Measurements from ENCODE around the gene SLC16A8.
A peak's percentile ranks its signal among the peaks of the same experiment; 100 is the strongest.
"Not testable (repeated sequence)": the region's sequence is repeated elsewhere in the genome, so short reads cannot be mapped to it uniquely, and the experiment has no call there.

The SLC16A8 gene

DNA sequence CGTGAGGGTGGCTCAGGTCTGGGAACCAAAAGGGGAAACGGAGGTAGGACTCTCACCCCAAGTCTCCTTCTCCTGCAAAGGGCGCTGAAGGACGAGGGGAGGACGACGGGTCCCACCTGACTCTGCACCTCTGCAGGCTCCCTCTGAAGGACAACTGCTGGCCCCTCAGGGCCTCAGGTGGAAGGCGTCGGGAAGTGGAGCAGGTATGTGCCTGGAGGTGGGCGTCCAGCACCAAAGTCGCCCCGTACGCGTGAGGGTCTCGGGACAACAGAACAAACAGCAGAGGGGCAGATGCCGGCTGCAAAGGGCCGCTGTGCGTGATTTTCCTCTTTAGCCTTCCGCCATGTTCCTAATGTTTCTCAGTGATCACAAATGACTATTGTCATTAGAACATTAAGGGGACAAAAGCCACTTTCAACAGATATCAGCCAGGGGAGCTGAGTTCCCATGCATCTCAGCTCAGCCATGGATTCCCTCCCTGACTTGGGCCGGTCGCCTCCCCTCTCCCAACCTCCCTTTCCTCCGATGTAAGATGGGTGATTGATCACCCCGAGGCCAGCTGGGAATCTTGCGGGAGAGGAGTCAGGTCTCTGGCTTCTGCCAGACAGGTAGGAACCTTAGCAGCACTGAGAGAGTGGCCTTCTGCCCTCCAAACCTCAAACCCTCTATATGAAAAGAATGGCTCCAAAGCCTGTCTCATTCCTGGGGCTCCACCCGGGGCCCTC is 836 bp downstream of the SLC16A8 start:
- 85% methylated on average over 24 of the region's 24 CpGs for WGBS
- Histone ChIP-seq H3K9me3 (ENCODE audit: insufficient read depth, low read depth, low read length) (no peaks in the 10 kb centered on the region), H3K27me3 (ENCODE audit: insufficient read depth, low read length) (peaks cover 28% of the 10 kb centered on the region), H3K4me3 (ENCODE audit: low read length) (no peak overlapping the region), H3K4me1 (ENCODE audit: insufficient read depth, low read length) (peaks cover 19% of the 10 kb centered on the region), H3K27ac (ENCODE audit: low read depth, low read length) (no peak overlapping the region), H3K36me3 (ENCODE audit: insufficient read depth, low read length) (no peaks in the 10 kb centered on the region), H3K9ac (ENCODE audit: low read depth, low read length) (no peak overlapping the region)

- Histone ChIP-seq H3K27me3 (ENCODE audit: insufficient read depth, low read length) (peaks cover 28% of the 10 kb centered on the region), H3K27ac (ENCODE audit: low read depth, low read length) (no peak overlapping the region), H3K4me1 (ENCODE audit: insufficient read depth, low read length) (peaks cover 19% of the 10 kb centered on the region), H3K9me3 (ENCODE audit: insufficient read depth, low read depth, low read length) (no peaks in the 10 kb centered on the region), H3K36me3 (ENCODE audit: insufficient read depth, low read length) (no peaks in the 10 kb centered on the region), H3K4me3 (ENCODE audit: low read length) (peak overlapping the region; percentile 41), H3K9ac (ENCODE audit: low read depth, low read length) (peak overlapping the region; percentile 12; the same call in 1 of the 2 replicates)
- WGBS, result 71% methylated on average over 51 of the region's 52 CpGs
Observed at GRCh38 chr22:38081941-38082828, 1.8 kb downstream of the SLC16A8 start.

DNA sequence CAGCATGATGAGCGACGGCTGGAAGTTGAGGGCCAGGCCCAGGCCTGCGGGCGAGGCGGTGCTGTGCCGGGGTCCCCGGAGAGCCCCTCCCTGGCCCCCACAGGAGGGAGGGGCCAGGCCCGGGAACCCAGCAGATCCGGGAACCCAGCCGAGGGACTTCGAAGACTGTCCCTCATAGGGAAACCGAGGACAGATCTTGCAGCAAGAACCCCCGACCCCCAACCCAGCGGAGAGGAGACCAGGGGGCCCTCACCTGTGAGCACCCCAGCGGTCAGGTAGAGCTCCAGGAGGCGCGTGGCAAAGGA is 2.4 kb downstream of the SLC16A8 start:
- Histone ChIP-seq H3K9ac (ENCODE audit: low read depth, low read length) (peak overlapping the region; percentile 12; the same call in 1 of the 2 replicates), H3K9me3 (ENCODE audit: insufficient read depth, low read depth, low read length) (no peaks in the 10 kb centered on the region), H3K4me1 (ENCODE audit: insufficient read depth, low read length) (peaks cover 19% of the 10 kb centered on the region), H3K27me3 (ENCODE audit: insufficient read depth, low read length) (peaks cover 28% of the 10 kb centered on the region), H3K36me3 (ENCODE audit: insufficient read depth, low read length) (no peaks in the 10 kb centered on the region), H3K27ac (ENCODE audit: low read depth, low read length) (no peak overlapping the region), H3K4me3 (ENCODE audit: low read length) (peak overlapping the region; percentile 41)
- WGBS, result 39% methylated on average over 17 of the region's 17 CpGs

- 24% methylated on average over 110 of the region's 110 CpGs for WGBS
- H3K4me1 ChIP-seq (ENCODE audit: insufficient read depth, low read length), result peaks cover 19% of the 10 kb centered on the region
- no peaks in the 10 kb centered on the region for H3K36me3 ChIP-seq (ENCODE audit: insufficient read depth, low read length)
- H3K9ac ChIP-seq (ENCODE audit: low read depth, low read length), result peak overlapping the region; percentile 12; the same call in 1 of the 2 replicates
- no peaks in the 10 kb centered on the region for H3K9me3 ChIP-seq (ENCODE audit: insufficient read depth, low read depth, low read length)
- H3K27me3 ChIP-seq (ENCODE audit: insufficient read depth, low read length), result peaks cover 28% of the 10 kb centered on the region
- no peak overlapping the region for H3K27ac ChIP-seq (ENCODE audit: low read depth, low read length)
- peak overlapping the region; percentile 41 for H3K4me3 ChIP-seq (ENCODE audit: low read length)
Observed at GRCh38 chr22:38080850-38081635, 2.9 kb downstream of the SLC16A8 start.

DNA sequence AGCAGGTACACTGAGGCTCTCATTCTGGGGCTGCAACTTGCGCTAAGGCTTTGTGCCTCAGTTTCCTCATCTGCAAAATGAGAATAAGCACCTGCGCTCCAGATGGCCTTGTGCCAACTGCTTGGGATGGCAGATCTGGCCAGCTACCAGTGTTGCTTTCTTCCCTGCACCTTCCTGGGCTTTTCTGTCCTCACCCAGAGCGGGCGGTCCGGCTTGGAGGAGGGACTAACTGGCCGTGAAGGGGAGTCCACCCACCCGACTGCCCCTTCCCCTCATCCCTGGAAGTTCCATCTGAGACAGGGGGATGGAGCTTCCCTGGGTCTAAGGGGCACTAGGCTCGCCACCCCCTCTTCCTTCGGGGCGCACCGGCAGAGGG is 3.5 kb downstream of the SLC16A8 start:
- no peak overlapping the region for H3K9ac ChIP-seq (ENCODE audit: low read depth, low read length)
- no peaks in the 10 kb centered on the region for H3K9me3 ChIP-seq (ENCODE audit: insufficient read depth, low read depth, low read length)
- H3K27ac ChIP-seq (ENCODE audit: low read depth, low read length), result no peak overlapping the region
- peak overlapping the region; percentile 41; the same call in 1 of the 2 replicates for H3K4me3 ChIP-seq (ENCODE audit: low read length)
- H3K4me1 ChIP-seq (ENCODE audit: insufficient read depth, low read length), result peaks cover 22% of the 10 kb centered on the region
- no peaks in the 10 kb centered on the region for H3K36me3 ChIP-seq (ENCODE audit: insufficient read depth, low read length)
- 84% methylated on average over 11 of the region's 11 CpGs for WGBS
- H3K27me3 ChIP-seq (ENCODE audit: insufficient read depth, low read length), result peaks cover 28% of the 10 kb centered on the region

DNA sequence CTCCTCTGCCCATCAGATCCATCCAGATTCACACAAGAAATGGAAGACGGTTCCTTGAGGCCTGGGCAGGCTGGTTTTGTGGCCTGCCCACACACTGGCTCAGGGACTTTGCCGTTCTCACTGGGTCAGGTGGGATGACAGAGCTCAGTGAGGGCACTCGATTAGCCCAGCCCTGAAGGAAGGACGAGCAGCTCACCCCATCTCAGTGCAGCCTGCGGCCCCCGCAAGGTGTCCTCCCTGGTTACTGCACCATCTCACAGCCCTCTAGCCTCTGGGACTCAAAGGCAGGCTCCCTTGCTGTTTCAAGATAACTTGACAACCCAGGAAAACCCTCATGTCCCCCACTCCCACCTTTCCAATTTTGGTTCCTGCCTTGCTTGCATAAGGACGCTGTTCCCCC is 4.2 kb downstream of the SLC16A8 start:
- Histone ChIP-seq H3K4me1 (ENCODE audit: insufficient read depth, low read length) (peaks cover 22% of the 10 kb centered on the region), H3K36me3 (ENCODE audit: insufficient read depth, low read length) (peaks cover 2% of the 10 kb centered on the region), H3K9ac (ENCODE audit: low read depth, low read length) (no peak overlapping the region), H3K27ac (ENCODE audit: low read depth, low read length) (no peak overlapping the region), H3K4me3 (ENCODE audit: low read length) (no peak overlapping the region), H3K9me3 (ENCODE audit: insufficient read depth, low read depth, low read length) (no peaks in the 10 kb centered on the region), H3K27me3 (ENCODE audit: insufficient read depth, low read length) (peaks cover 28% of the 10 kb centered on the region)
- 88% methylated on average over 7 of the region's 7 CpGs for WGBS

DNA sequence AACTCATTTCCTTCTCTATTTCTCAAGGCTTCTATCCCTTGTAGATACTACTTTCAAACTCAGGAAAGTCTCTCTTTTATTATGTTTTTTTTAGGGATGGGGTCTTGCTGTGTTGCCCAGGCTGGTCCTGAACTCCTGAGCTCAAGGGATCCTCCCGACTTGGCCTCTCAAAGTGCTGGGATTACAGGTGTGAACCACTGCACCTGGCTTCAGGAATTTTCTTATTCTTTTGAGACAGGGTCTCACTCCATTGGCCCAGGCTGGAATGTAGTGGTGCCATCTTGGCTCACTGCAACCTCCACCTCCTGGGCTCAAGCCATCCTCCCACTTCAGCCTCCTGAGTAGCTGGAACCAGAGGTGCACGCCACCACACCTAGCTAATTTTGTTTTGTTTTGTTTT is 4.8 kb downstream of the SLC16A8 start:
- WGBS, result 86% methylated on average over 2 of the region's 2 CpGs
- H3K4me3 ChIP-seq (ENCODE audit: low read length); H3K27ac ChIP-seq (ENCODE audit: low read depth, low read length); H3K36me3 ChIP-seq (ENCODE audit: insufficient read depth, low read length); H3K9ac ChIP-seq (ENCODE audit: low read depth, low read length); H3K9me3 ChIP-seq (ENCODE audit: insufficient read depth, low read depth, low read length): not testable (repeated sequence)
- Histone ChIP-seq H3K4me1 (ENCODE audit: insufficient read depth, low read length) (peaks cover 18% of the 10 kb centered on the region), H3K27me3 (ENCODE audit: insufficient read depth, low read length) (peaks cover 28% of the 10 kb centered on the region)

- Histone ChIP-seq H3K27ac (ENCODE audit: low read depth, low read length) (no peak overlapping the region), H3K27me3 (ENCODE audit: insufficient read depth, low read length) (peaks cover 28% of the 10 kb centered on the region), H3K9ac (ENCODE audit: low read depth, low read length) (no peak overlapping the region), H3K36me3 (ENCODE audit: insufficient read depth, low read length) (peaks cover 6% of the 10 kb centered on the region), H3K9me3 (ENCODE audit: insufficient read depth, low read depth, low read length) (no peaks in the 10 kb centered on the region), H3K4me1 (ENCODE audit: insufficient read depth, low read length) (peaks cover 9% of the 10 kb centered on the region; the same call in 1 of the 2 replicates), H3K4me3 (ENCODE audit: low read length) (no peak overlapping the region)
- WGBS, result 87% methylated on average over 22 of the region's 22 CpGs
Observed at GRCh38 chr22:38078046-38078840, 5.7 kb downstream of the SLC16A8 start.

DNA sequence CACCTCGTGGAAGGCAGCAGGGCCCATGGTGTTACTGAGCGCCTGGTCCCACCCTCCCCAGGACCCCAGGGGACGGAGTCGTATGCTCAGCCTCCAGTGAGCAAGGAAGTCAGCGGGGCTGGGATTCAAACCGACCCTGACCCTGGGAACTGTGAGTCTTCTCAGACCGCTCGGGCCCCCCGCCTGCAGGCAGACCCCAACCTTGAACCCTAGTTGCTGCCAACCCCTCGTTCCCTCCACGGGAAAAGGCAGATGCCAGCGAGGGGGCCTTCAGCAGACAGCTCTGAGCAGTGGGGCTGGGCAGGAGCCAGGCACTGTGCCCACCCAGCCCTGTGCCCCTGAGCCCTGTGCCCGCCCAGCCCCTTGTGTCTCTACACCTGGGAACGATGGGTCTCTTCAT is 6.4 kb downstream of the SLC16A8 start:
- H3K4me1 ChIP-seq (ENCODE audit: insufficient read depth, low read length), result peaks cover 9% of the 10 kb centered on the region; the same call in 1 of the 2 replicates
- H3K27ac ChIP-seq (ENCODE audit: low read depth, low read length), result no peak overlapping the region
- H3K27me3 ChIP-seq (ENCODE audit: insufficient read depth, low read length), result peaks cover 27% of the 10 kb centered on the region
- peaks cover 13% of the 10 kb centered on the region for H3K36me3 ChIP-seq (ENCODE audit: insufficient read depth, low read length)
- 89% methylated on average over 14 of the region's 14 CpGs for WGBS
- no peaks in the 10 kb centered on the region for H3K9me3 ChIP-seq (ENCODE audit: insufficient read depth, low read depth, low read length)
- no peak overlapping the region for H3K9ac ChIP-seq (ENCODE audit: low read depth, low read length)
- no peak overlapping the region for H3K4me3 ChIP-seq (ENCODE audit: low read length)

- H3K4me3 ChIP-seq (ENCODE audit: low read length), result no peak overlapping the region
- H3K27ac ChIP-seq (ENCODE audit: low read depth, low read length), result no peak overlapping the region
- H3K4me1 ChIP-seq (ENCODE audit: insufficient read depth, low read length), result peaks cover 9% of the 10 kb centered on the region; the same call in 1 of the 2 replicates
- peaks cover 16% of the 10 kb centered on the region for H3K36me3 ChIP-seq (ENCODE audit: insufficient read depth, low read length)
- H3K9ac ChIP-seq (ENCODE audit: low read depth, low read length), result no peak overlapping the region
- peaks cover 22% of the 10 kb centered on the region for H3K27me3 ChIP-seq (ENCODE audit: insufficient read depth, low read length)
- H3K9me3 ChIP-seq (ENCODE audit: insufficient read depth, low read depth, low read length), result no peaks in the 10 kb centered on the region
- 86% methylated on average over 12 of the region's 12 CpGs for WGBS
Observed at GRCh38 chr22:38077096-38077495, 6.9 kb downstream of the SLC16A8 start.
